ENCODE measurements around the gene LRRN3. TPM values are rescaled to one million over a fixed set of nuclear protein-coding genes. Genes with fewer than 3 reads are reported as not detected.

Gene LRRN3
- total and polyA plus RNA-seq, 10 donors, result 0.10 to 1.7 (median 0.28) TPM; not detected in 1

- intact Hi-C loops (cut with DNase I; ENCODE audit: low total_unique reads), result loop anchor here (5.0 kb wide), 1 partner anchor 396 kb away; no protein-coding TSS in a partner anchor
- no peak for DNase-seq
- Histone ChIP-seq H3K4me3 (peak overlapping the region in 3 of 8 donors; percentile 13 to 35 (median 21)), H3K27me3 (replicated peaks in 1 of 7) (no peaks in the 10 kb centered on the region), H3K36me3 (no peaks in the 10 kb centered on the region), H3K4me1 (peaks cover 0 to 7% (median 0%) of the 10 kb centered on the region in 6 donors), H3K27ac (no peak overlapping the region), H3K9me3 (no peaks in the 10 kb centered on the region)
- TF ChIP-seq CTCF (IDR thresholded peaks at IDR 0.05 in 8 of 11, conservative IDR thresholded peaks at IDR 0.05 in 3 of 11) (no peak), POLR2A (IDR thresholded peaks at IDR 0.05) (no peak), POLR2AphosphoS5 (IDR thresholded peaks at IDR 0.05) (no peak)
- 32 to 48% (median 44%) methylated on average over 3 of the region's 3 CpGs for WGBS, 5 donors
These were observed 849 bp downstream of the LRRN3 start for GRCh38 chr7:111091593-111092358.

- intact Hi-C loops (cut with DNase I; ENCODE audit: low total_unique reads), result loop anchor here (5.0 kb wide), 1 partner anchor 395 kb away; no protein-coding TSS in a partner anchor
- 60 to 67% (median 65%) methylated on average over 2 of the region's 2 CpGs for WGBS, 5 donors
- no peaks in the 10 kb centered on the region for H3K27me3 ChIP-seq (replicated peaks in 1 of 7)
- H3K4me1 ChIP-seq, result peaks cover 0 to 7% (median 0%) of the 10 kb centered on the region in 6 donors
- TF ChIP-seq POLR2AphosphoS5 (IDR thresholded peaks at IDR 0.05), result no peak
- no peak for TF ChIP-seq CTCF (IDR thresholded peaks at IDR 0.05 in 8 of 11, conservative IDR thresholded peaks at IDR 0.05 in 3 of 11)
- no peak for TF ChIP-seq POLR2A (IDR thresholded peaks at IDR 0.05)
- H3K36me3 ChIP-seq, result no peaks in the 10 kb centered on the region
- no peaks in the 10 kb centered on the region for H3K9me3 ChIP-seq
- no peak overlapping the region for H3K4me3 ChIP-seq
- no peak overlapping the region for H3K27ac ChIP-seq
- no peak for DNase-seq
These were observed 1.7 kb downstream of the LRRN3 start for GRCh38 chr7:111092406-111093236.

- TF ChIP-seq POLR2A (IDR thresholded peaks at IDR 0.05), result no peak
- TF ChIP-seq POLR2AphosphoS5 (IDR thresholded peaks at IDR 0.05), result no peak
- no peak for TF ChIP-seq CTCF (IDR thresholded peaks at IDR 0.05 in 8 of 11, conservative IDR thresholded peaks at IDR 0.05 in 3 of 11)
- DNase-seq, result no peak
- 80 to 93% (median 91%) methylated on average over 4 of the region's 4 CpGs for WGBS, 5 donors
- Histone ChIP-seq H3K27ac (no peak overlapping the region), H3K9me3 (no peaks in the 10 kb centered on the region), H3K36me3 (no peaks in the 10 kb centered on the region), H3K27me3 (replicated peaks in 1 of 7) (no peaks in the 10 kb centered on the region), H3K4me1 (peaks cover 0 to 10% (median under 1%) of the 10 kb centered on the region in 6 donors), H3K4me3 (no peak overlapping the region)
- intact Hi-C loops (cut with DNase I; ENCODE audit: low total_unique reads), result loop anchor here (5.0 kb wide), 1 partner anchor 394 kb away; no protein-coding TSS in a partner anchor
These were observed 2.6 kb downstream of the LRRN3 start for GRCh38 chr7:111093496-111093895.
